Breast epithelium (tissue), 3 donors: ENCODE measurements around the gene PSMC3IP.

ENCODE experiments used
- CTCF ChIP-seq, 3 donors: fragments of 450-650 bp; IDR thresholded peaks; one replicate each; pipeline ENCODE4 v1.5.1; 2016 to 2017; ENCODE audit warnings: antibody characterized with exemption in 3 of 3, mild to moderate bottlenecking in 3 of 3, moderate library complexity in 3 of 3
- POLR2A ChIP-seq: fragments of 450-650 bp; IDR thresholded peaks from one replicate; pipeline ENCODE4 v1.6.1; 2016; ENCODE audit warnings: antibody characterized with exemption, mild to moderate bottlenecking, moderate library complexity
- POLR2AphosphoS5 ChIP-seq, 3 donors: sonication (generic); formaldehyde crosslinking; IDR thresholded peaks; one replicate each; pipeline ENCODE4 v1.6.1; 2017; ENCODE audit warnings: antibody characterized with exemption in 3 of 3

- TF ChIP-seq CTCF (IDR thresholded peaks at IDR 0.05) (peak in 2 of 3 donors; percentile 12 to 37), POLR2AphosphoS5 (IDR thresholded peaks at IDR 0.05) (peak in 1 of 3 donors; percentile 16), POLR2A (no peak)
Measured at GRCh38 chr17:42618442-42619150, 41.1 kb upstream of the PSMC3IP start.
